Ovary (tissue), 3 donors: ENCODE data around the gene SERPING1.

Source experiments
- CTCF ChIP-seq, 3 donors: fragments of 450-650 bp in 2 of 3; fragments of 200-600 bp in 1 of 3; IDR thresholded peaks; one replicate each; pipeline versions ENCODE4 v1.5.1 to v1.8.0; 2016 to 2022; ENCODE audit warnings: antibody characterized with exemption in 3 of 3, mild to moderate bottlenecking in 1 of 3
- POLR2A ChIP-seq: fragments of 450-650 bp; IDR thresholded peaks from one replicate; pipeline ENCODE4 v1.6.1; 2017; ENCODE audit warnings: antibody characterized with exemption, mild to moderate bottlenecking, moderate library complexity
- donor health status: DM: no; HTN: no; CAD: no.

GRCh38 chr11:57645689-57646085, 48.2 kb downstream of the SERPING1 start:
- TF ChIP-seq CTCF (IDR thresholded peaks at IDR 0.05), result no peak
- peak; percentile 4 for TF ChIP-seq POLR2A
